Heart left ventricle (tissue), 13 donors: ENCODE data around the gene TRPM7.

ENCODE experiments used
- CTCF ChIP-seq, 12 donors: fragments of 200-600 bp; sonication (generic) in 4 of 12; IDR thresholded peaks; one replicate each; pipeline versions ENCODE4 v1.5.0 to v1.8.0; 2018 to 2022; ENCODE audit warnings: antibody characterized with exemption in 12 of 12, mild to moderate bottlenecking in 5 of 12
- POLR2A ChIP-seq, 2 donors: fragments of 450-650 bp; IDR thresholded peaks; one replicate each; pipeline ENCODE4 v1.6.1; 2017; ENCODE audit warnings: antibody characterized with exemption in 2 of 2, mild to moderate bottlenecking in 2 of 2, moderate library complexity in 2 of 2
- donor health status: ischemic (EF 13 %, LVEDD 7.1; RV severe dilation, severe dysfunction).
- donor health status: DM: no; HTN: yes; CAD: no.
- donor health status: DM: no; HTN: no; CAD: no.
- donor health status: ischemic (EF 25% LVEDD 6.9; RV normal size, moderate dysfunction).
- donor health status: ischemic (EF 25% LVEDD 5.7; RV mildly dilated, moderate dysfunction).
- donor health status: ischemic (EF 35%, LVEDD 5.7; RV mildly dilated, moderate dysfunction).
- donor health status: nonischemic (EF 11% LVEDD 7.7; RV severe dilation, severe dysfunction).
- donor health status: DM: yes; HTN: yes; CAD: no.
- donor health status: PGD.
- donor health status: ischemic (EF 29% LVEDD 5.4; RV normal size, mild dysfunction).
- donor health status: nonischemic (EF 23%, LVEDD 6.1; RV moderate dilation, normal function).

- no peak for TF ChIP-seq CTCF (IDR thresholded peaks at IDR 0.05)
- no peak for TF ChIP-seq POLR2A (IDR thresholded peaks at IDR 0.05)
These were observed 805 bp upstream of the TRPM7 start for GRCh38 chr15:50687302-50687902.
